ENCODE results near the gene ZNF664.
A peak's percentile ranks its signal among the peaks of the same experiment; 100 is the strongest.

ZNF664 gene

DNA sequence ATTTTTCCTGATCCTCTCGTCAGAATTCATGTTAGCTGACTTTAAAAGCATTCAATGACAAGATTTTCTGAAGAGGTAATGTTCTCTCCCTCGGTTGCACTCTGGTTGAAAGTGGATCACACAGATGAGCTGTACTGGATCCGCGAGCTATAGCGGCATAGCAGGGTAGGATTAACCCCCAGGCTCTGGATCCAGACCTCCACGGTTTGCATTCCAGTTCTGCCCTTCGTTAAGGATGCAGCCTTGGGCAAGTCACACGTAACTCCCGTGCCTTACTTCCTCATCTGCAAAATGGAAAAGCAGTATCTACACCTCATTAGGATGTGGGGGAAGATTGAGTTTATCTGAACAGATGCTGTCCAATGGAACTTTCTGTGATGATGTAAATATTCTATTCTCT, 14.1 kb upstream of the ZNF664 start:
- DNase-seq (ENCODE audit: low read depth in 3 of 3), result no peak

DNA sequence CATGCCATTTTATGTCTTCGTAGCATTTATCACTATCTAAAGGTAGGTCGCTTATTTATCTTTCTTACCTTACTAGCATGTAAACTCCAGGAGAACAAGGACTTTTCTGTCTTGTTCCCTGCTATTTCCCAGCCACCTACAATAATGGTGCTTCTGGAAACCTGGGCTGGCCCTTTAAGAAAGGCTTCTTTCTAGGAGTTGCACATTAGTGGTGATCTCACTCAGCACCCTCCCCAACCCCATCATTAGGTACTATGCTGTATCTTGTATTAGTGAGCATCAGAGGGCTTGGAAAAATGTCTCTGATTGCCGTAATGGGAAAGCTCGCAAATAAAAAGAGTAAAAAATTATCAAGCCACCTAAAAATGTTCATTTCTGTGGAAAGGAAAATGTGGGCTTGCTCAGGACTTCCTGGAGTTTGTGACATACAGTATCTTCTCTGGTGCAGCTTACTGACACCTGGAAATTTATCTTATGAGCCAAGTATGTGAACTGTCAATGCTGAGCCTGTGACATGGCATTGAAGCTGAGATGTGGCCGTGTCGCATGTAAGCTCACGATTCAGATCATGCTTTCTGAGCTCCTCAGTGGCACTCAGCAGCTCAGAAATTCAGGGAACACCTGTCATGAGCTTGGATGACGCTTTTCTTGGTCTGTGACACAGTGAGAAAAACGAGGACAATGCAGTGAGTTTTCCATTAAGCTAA, 12.8 kb upstream of the ZNF664 start:
- no peak for DNase-seq (ENCODE audit: low read depth in 3 of 3)

DNA sequence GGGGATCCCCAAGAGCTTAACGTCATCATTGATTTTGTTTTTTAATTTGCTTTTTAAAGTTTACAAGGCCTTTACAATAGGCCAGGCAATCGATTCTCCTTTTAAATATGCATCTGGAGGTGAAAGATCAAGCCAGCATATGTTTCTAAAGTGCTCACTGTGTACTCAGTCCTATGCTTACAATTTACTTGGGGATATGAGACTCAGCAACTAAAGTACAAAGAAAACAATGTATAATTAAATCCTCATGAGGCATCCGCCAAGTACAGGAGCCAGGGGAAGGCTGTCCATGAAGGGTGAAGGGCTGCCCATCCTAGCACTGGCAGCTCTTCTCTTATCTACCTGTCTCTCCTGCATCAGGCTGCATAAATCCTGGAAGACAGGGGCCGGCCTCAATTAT, 12.2 kb upstream of the ZNF664 start:
- DNase-seq (ENCODE audit: low read depth in 3 of 3), result no peak

DNA sequence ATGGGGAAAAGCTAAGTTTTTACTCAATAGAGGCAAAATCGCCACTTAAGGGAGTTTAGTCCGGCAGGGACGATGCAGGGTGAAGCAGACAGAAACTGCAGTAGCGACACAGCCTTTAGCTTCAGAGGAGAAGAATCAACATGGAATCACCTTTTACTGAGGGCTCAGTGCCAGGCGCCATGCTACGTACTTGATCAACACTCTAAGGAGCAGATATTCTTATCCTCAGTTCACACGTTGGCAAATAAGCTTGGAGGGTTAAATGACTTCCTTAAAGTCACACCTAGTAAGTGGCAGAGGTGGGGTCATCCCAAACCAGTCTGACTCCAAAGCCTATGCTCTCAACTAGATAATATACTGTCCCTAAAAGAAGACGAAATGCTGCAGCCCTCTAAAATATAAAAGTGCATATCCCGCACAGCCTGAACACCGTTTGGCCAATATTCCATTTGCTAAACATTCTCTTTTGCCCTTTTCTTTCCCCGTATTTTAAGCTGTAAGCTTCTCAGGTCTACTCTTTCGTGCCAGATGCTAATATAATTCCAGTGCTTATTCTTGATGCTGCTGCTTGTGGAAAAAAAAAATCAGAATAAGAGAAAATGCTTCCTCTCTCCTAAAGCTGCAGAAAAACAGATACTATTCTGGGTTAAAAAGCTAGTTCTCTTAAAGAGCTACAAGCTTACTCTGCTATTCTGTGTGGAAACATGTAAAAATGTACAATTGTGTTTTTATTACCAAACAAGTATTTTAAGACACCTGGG, 11.2 kb upstream of the ZNF664 start:
- no peak for DNase-seq (ENCODE audit: low read depth in 3 of 3)

DNA sequence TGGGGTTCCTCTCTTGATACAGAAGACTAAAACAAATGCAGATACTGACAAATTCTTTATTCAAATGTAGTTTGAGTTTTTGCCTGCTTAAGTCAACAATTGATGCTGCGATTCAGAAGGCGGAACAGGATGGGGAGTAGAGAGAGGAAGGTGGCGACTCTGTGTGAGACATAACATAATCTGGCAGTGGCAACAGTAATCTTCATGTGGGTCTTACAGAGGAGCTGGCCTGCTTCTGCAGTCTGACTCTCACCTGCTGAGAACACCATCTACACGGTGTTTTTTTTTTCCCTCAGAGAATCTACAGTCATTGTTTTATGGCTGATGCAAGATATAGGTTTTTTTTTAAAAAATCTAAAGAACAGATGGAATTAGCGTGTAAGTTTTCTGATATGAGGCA, 10.5 kb upstream of the ZNF664 start:
- no peak for DNase-seq (ENCODE audit: low read depth in 3 of 3)

DNA sequence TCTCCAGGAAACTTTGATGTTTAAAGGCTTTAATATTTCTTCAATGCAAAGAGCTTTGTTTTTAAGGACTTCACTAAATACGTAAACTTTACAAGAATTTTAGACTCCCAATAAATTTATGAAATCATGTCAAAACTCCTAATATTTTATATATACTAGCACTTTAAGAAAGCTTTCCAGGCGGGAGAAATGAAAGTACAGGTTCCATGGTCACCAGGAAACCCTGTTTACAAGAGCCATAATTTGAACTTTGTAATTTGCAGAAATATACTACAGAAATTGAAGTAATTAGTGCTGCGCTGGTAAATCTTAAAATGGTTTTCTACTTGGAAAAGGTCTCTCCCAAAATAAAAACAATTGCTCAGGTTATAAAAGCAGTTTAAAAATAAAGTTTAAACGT, 9.2 kb upstream of the ZNF664 start:
- DNase-seq (ENCODE audit: low read depth in 3 of 3), result no peak

DNA sequence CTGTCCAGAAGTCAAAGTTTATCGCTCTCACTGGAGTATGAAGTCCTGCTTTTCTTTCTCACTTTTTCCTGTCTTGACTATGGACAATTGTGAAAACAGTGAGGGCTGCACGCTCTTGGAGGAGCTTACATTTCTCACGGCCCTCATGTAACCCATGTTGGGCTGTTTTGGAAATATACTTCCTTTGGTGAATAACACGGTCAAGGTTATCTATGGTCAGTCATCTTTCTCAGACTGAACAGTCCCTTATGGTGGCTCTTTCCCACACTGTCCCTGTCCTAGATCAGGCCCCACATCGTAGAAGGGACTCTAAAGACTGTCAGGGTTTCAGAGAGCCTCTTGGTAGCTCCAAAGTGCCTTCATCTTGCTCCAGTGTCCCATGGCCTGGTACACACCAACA, 7.6 kb upstream of the ZNF664 start:
- no peak for DNase-seq (ENCODE audit: low read depth in 3 of 3)

DNA sequence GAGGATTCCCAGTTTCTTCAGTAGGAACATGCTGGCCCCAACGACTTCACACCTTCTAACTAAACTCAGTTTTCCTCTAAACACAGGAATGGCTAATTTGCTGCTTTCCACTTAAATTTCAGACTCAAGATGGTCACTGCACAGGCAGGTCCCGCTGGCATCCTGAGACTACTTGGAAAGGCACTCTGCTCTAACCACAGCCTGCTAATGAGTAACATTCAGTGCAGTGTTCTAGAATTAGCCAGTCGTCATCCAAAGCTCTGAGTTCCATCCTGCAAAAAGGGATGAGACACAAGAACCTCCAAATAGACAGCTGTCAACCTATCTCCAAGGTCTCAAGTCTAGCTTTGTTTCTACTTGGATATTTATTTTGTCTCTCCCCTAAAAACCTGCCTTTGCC, 6.4 kb upstream of the ZNF664 start:
- no peak for DNase-seq (ENCODE audit: low read depth in 3 of 3)

DNA sequence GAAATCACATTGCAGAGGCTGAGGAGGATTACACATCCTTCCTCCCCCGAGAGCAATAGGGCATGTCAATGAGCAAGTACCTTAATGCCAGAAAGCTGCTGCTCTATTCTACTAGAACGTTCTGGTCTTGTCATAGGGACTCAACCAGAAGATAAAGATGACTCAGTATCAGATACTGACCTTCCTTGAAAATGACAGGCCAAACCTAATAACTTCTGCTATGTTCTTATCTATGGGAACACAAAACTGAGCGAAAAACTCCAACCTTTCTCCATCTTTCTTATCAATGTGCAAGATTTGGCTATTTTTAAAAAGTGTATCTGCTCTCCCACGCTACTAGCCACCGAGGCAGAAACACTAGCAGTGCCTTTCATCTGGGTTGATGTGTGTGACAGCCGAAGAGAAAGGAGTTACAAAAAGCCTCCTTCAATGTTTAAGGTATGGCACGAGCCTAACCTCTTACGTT, 5.9 kb upstream of the ZNF664 start:
- no peak for DNase-seq (ENCODE audit: low read depth in 3 of 3)

DNA sequence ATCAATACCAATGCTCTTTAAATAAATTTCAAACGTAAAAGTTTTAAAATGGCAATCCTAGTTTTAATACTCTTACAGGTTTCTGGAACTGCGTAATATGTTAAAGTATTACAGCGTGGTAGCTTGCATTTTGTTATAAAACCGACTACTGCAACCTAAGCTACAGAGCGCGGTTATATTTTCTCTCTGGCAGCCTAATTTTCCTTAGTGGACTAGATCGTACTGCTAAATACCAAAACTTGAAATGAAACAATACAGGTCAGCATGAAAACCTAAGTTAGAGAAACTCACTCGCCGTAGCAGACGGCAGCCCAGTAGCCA, 1.6 kb upstream of the ZNF664 start:
- no peak for DNase-seq (ENCODE audit: low read depth in 3 of 3)

DNA sequence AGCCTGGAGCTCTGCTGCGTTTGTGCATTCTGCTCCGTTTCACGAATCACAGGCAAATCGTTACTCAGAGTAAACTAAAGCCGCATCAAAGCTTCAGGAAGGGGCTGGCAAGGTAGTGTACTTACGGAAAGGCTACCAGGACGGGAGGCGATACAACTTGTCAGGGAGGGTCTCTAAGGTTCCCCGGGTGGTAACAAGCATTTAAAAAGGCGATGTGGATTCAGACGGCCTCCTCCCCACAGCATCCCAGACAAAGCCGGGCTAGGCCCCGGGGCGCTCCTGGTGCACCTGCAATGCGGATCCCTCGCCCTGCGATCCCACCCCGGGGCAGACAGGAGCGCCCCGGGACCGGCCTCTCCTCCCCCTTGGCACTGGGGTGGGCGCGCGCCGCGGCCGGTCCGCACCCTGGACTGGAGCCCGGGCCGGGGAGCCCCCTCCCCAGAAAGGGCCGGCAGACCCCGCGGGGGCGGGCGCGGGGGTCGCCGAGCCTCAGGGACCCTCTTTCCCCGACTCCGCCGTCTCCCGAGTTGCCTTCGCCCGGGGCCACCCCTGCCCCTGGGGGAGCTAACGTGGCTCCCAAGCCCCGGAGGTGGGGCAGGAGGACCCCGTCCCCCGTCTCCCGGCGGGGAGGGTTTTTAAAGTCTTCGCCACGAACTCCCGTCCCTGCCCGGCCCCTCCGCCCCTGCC, 1.1 kb upstream of the ZNF664 start:
- DNase-seq (ENCODE audit: low read depth in 3 of 3), result peak in 2 of 3 donors; percentile 10 to 17

DNA sequence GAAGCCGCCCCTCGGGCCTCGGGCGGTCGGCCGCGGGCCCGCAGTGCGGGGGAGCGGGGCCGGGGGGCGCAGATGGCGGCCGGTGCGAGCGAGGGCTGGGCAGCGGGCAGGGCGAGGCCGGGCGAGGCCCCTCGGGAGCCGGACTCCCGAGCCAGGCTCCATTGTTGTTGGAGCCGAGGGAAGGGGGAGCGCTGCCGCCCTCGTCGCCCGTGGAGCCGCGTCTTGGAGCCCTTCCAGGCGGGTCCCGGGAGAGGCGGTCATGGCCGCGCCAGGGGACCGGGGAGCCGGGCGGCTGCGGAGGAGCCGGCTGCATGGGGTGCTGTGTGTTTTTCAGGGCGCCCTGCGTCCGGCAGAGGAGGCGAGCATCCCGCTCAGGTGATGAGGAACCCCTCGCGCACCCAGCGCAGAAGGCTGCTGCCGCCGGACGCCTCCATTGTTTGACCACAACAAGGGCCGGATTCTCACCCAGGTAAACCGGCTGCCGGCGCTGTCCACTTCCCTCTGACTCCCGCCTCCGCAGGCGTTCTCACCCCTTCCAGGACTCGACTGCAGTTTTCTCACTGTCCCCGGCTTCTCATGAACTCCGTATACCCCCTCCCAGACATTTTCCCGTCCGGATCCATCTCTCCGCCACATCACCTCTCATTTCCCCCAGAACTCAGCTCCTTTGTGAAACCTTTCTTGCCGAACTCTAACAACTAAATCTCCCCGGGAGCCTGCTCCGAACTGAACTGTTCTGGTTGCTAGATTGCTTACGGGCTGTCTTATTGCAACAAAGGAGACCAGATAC, 732 bp downstream of the ZNF664 start:
- DNase-seq (ENCODE audit: low read depth in 3 of 3), result peak in 2 of 3 donors; percentile 3 to 23

DNA sequence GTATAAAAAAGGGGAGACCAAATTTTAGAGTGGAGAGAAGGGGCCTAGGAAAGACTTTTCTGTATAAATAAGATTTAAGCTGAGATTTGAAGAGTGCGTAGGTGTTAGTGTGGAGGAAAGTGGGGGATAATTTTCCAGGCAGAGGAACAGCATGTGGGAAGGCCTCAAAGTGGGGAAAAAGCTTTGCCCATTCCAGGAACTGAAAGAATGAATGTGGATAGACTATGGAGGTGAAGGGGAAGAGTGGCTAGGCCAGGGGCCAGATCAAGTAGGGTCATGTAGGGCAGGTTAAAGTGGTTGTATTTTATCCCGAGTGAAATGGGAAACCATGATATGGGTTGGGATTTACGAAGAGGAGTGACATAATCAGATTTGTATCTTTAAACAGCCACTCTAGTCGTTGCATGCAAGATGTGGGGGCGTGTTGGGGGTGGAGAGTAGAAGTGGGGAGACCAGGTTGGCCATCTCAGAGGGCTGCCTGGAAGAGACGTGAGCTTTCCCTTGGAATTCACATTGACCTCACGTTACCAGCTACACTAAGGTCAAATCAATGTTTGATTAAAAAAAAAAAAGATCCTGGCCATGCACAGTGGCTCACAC, 3.3 kb downstream of the ZNF664 start:
- no peak for DNase-seq (ENCODE audit: low read depth in 3 of 3)

DNA sequence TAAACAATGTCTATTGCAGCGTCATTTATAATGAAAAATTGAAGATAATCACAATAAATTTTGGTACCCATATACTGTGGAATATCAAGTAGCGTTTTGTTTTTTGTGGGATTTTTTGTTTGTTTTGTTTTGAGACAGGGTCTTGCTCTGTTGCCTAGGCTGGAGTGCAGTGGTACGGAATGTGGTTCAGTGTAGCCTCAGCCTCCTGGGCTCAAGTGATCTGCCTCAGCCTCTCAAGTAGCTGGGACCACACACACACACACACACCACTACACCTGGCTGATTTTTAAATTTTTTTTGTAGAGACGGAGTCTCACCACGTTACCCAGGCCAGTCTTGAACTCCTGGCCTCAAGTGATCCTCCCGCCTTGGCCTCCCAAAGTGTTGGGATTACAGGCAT, 6.6 kb downstream of the ZNF664 start:
- no peak for DNase-seq (ENCODE audit: low read depth in 3 of 3)

DNA sequence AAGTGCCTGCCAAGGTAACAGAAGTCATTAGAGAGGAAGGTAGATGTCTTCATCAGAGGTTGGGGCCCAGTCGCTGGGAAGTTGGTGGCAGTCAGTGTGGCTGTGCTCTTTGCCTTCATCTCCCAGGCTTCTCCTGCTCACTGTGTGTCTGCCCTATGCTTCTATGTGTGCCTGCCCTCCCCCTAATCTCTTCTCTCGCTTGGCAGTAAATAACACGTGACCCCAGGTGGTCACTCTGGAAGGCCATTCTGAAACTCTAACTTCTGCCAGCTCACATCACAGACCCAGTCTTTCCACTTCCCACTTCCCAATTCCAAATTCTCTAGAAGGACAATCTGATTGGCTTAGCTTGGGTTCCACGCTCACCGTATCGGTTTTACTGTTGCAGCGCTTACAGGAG, 9.3 kb downstream of the ZNF664 start:
- DNase-seq (ENCODE audit: low read depth in 3 of 3), result no peak

DNA sequence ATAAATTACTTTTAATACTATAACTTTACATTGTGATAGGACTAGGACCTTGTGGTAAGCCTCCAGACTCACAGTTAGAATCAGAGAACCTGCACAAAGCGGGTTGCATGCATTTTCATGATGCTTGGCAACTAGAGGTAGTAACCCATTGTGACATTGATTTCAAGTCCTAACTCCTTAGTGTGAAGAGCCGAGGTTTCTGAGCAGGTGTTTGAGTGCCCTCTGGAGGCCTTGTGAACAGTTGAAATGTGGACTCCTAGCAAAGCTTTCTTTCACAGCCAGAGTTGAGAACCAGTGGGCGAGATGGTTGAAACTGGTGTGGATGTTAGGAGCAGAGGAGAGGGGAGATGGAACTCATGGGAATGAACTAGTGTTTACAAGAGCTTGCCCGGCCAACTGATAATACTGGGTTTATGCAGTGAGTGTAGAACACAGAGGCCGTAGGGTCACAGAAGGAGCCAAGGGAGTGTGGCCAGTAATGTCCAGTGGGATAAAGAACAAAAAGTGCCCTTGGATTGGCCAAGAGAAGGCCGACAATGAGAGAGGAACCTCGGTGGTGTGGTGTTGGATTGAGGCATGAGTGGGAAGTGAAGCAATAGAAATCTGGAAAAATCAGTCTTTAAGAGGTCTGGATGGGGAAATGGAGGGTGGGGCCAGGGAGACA, 10.9 kb downstream of the ZNF664 start:
- peak in 1 of 3 donors; percentile 30 for DNase-seq (ENCODE audit: low read depth in 3 of 3)

DNA sequence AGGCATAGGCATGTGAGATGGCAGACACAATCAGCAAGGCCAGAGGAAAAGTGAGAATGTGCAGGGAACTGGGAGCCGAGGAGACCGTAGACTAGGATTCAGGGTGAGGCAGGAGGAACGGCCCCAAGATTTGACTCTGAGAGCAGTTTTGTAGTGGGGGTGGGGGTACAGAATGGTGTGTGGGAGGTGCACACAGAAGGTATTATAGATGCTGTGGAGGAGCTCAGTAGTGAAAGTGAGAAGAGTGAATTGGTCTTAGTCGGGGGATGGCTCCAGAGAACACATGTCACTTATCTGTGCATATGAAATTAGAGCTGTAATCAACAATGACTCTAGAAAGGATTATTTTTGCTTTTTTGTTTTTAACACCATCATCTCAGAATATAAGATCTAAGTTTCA, 11.9 kb downstream of the ZNF664 start:
- DNase-seq (ENCODE audit: low read depth in 3 of 3), result no peak

DNA sequence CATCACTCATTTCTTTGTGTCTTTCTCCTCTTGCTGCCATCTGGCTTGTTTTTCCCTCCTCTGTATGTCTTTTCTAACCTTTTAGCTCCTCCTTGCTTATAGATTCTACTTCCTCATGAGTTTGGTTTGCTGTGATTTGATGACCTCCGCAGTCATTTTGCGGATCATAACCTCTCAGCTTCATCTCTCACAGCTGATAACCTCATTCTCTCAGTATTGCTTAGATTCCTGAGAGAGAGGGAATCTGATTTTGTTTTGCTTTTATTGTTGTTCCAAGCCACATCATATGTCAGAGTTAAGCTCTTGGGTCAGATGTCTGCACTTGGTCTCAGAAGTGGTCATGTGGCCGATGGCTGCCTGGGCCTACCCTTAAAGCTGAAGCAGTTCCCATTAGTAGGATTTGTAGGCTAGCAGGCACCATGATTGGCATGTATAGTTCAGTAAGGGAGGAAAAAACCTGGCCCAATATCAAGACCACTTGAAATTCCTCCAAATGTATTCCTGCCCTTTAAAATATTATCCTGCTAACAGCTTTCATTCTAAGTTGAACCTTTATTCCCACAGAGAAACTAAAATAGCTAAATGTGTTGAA, 13.5 kb downstream of the ZNF664 start:
- DNase-seq (ENCODE audit: low read depth in 3 of 3), result no peak

DNA sequence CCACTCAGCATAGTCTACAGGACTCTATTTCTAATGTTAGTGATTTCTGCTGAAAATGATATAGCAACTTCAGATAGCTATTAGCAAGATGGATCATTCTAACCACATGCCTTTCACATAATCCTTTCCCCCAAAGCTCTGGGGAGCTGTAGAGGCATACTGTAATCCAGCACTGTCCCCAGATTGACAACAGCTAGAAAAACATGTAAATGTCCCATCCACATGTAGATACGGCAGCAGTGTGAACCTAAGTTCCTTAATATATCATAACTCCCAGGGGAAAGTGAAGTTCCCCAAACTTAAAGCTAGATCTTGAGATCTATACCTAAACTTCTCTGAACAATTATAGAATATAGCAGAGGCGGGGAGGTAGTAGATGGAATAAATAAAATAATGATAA, 14.0 kb downstream of the ZNF664 start:
- DNase-seq (ENCODE audit: low read depth in 3 of 3), result no peak

DNA sequence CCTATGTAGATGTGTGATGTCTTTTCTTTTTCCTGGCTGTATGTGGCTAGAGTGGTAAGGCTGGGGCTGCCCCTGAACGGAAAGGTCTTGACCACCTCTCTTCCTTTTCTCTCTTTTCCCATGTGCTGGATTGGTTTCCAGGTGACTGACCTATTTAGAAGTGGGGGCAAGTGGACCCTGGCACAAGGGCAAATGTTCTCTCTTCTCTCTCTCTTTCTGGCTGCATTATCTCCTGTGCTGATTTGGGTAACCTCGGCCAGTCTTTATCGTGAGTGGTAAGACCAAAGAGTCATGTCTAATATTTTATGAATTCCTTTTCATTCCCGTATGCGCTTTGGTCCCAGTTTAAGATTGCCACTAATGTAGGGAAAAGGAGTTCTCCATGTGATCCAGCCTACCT, 16.2 kb downstream of the ZNF664 start:
- DNase-seq (ENCODE audit: low read depth in 3 of 3), result no peak

DNA sequence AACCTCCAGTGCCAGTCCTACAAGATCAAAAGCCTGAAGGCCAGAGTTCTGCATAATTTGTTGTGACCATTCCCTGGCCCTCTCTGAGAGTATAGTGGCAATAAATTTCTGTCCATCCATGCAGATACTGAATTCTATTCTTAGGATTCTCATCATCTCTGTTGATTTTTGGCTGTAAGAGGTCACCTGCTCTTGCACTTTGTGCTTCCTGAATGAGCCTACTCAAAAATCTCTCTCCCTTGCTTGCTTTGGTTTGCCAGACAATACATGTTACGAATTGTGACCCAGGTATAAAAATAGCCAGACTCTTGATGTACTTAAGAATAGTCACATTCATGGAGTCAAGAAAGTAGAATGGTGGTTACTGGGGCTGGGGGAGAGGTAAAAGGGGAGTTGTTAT, 16.7 kb downstream of the ZNF664 start:
- no peak for DNase-seq (ENCODE audit: low read depth in 3 of 3)
